Measurements from ENCODE around the gene ZNF469.

Gene ZNF469

GRCh38 chr16:88338896-88339295 is 43.9 kb upstream of the ZNF469 start:
- Histone ChIP-seq H3K9ac (ENCODE audit: insufficient read length) (no peak overlapping the region), H3K9me3 (ENCODE audit: low read depth, low read length) (no peaks in the 10 kb centered on the region), H3K4me3 (no peak overlapping the region), H3K27ac (no peak overlapping the region), H3K36me3 (ENCODE audit: insufficient read depth, low read length) (no peaks in the 10 kb centered on the region)
- DNase-seq (ENCODE audit: low read depth, low spot score) = no peak
- TF ChIP-seq EZH2 (IDR thresholded peaks at IDR 0.05) = no peak
- TF ChIP-seq POLR2AphosphoS5 (IDR thresholded peaks at IDR 0.05; ENCODE audit: borderline replicate concordance, low read depth, low read length) = no peak
- no peak for TF ChIP-seq FOXP2 (optimal IDR thresholded peaks at IDR 0.05; ENCODE audit: control extremely low read depth, extremely low read length, insufficient read depth)

- Histone ChIP-seq H3K4me3 (no peak overlapping the region), H3K9ac (ENCODE audit: insufficient read length) (no peak overlapping the region), H3K27ac (no peak overlapping the region), H3K36me3 (ENCODE audit: insufficient read depth, low read length) (no peaks in the 10 kb centered on the region), H3K9me3 (ENCODE audit: low read depth, low read length) (no peaks in the 10 kb centered on the region)
- TF ChIP-seq POLR2AphosphoS5 (IDR thresholded peaks at IDR 0.05; ENCODE audit: borderline replicate concordance, low read depth, low read length) = no peak
- no peak for TF ChIP-seq FOXP2 (optimal IDR thresholded peaks at IDR 0.05; ENCODE audit: control extremely low read depth, extremely low read length, insufficient read depth)
- TF ChIP-seq EZH2 (IDR thresholded peaks at IDR 0.05) = no peak
- DNase-seq (ENCODE audit: low read depth, low spot score) = no peak
These were observed 42.6 kb upstream of the ZNF469 start for GRCh38 chr16:88339930-88340754.

GRCh38 chr16:88340755-88341150 is 42.0 kb upstream of the ZNF469 start:
- Histone ChIP-seq H3K9ac (ENCODE audit: insufficient read length) (no peak overlapping the region), H3K9me3 (ENCODE audit: low read depth, low read length) (no peaks in the 10 kb centered on the region)

GRCh38 chr16:88341551-88342290 is 41.0 kb upstream of the ZNF469 start:
- no peak for DNase-seq (ENCODE audit: low read depth, low spot score)
- Histone ChIP-seq H3K9ac (ENCODE audit: insufficient read length) (no peak overlapping the region), H3K9me3 (ENCODE audit: low read depth, low read length) (no peaks in the 10 kb centered on the region), H3K27ac (no peak overlapping the region), H3K36me3 (ENCODE audit: insufficient read depth, low read length) (no peaks in the 10 kb centered on the region), H3K4me3 (no peak overlapping the region)
- TF ChIP-seq POLR2AphosphoS5 (IDR thresholded peaks at IDR 0.05; ENCODE audit: borderline replicate concordance, low read depth, low read length) = no peak
- no peak for TF ChIP-seq FOXP2 (optimal IDR thresholded peaks at IDR 0.05; ENCODE audit: control extremely low read depth, extremely low read length, insufficient read depth)
- no peak for TF ChIP-seq EZH2 (IDR thresholded peaks at IDR 0.05)

More at GRCh38 chr16:88340755-88341150, 42.0 kb upstream of the ZNF469 start:
- DNase-seq (ENCODE audit: low read depth, low spot score) = no peak
- TF ChIP-seq EZH2 (IDR thresholded peaks at IDR 0.05) = no peak
- TF ChIP-seq POLR2AphosphoS5 (IDR thresholded peaks at IDR 0.05; ENCODE audit: borderline replicate concordance, low read depth, low read length) = no peak
- no peak for TF ChIP-seq FOXP2 (optimal IDR thresholded peaks at IDR 0.05; ENCODE audit: control extremely low read depth, extremely low read length, insufficient read depth)
- H3K4me3 ChIP-seq = no peak overlapping the region
- H3K27ac ChIP-seq = no peak overlapping the region
- no peaks in the 10 kb centered on the region for H3K36me3 ChIP-seq (ENCODE audit: insufficient read depth, low read length)

- DNase-seq (ENCODE audit: low read depth, low spot score) = no peak
- Histone ChIP-seq H3K9me3 (ENCODE audit: low read depth, low read length) (no peaks in the 10 kb centered on the region), H3K4me3 (no peak overlapping the region), H3K27ac (no peak overlapping the region), H3K36me3 (ENCODE audit: insufficient read depth, low read length) (no peaks in the 10 kb centered on the region), H3K9ac (ENCODE audit: insufficient read length) (no peak overlapping the region)
- no peak for TF ChIP-seq EZH2 (IDR thresholded peaks at IDR 0.05)
- TF ChIP-seq POLR2AphosphoS5 (IDR thresholded peaks at IDR 0.05; ENCODE audit: borderline replicate concordance, low read depth, low read length) = no peak
- no peak for TF ChIP-seq FOXP2 (optimal IDR thresholded peaks at IDR 0.05; ENCODE audit: control extremely low read depth, extremely low read length, insufficient read depth)
These were observed 40.3 kb upstream of the ZNF469 start for GRCh38 chr16:88342491-88342890.

- TF ChIP-seq POLR2AphosphoS5 (IDR thresholded peaks at IDR 0.05; ENCODE audit: borderline replicate concordance, low read depth, low read length) (no peak), EZH2 (IDR thresholded peaks at IDR 0.05) (no peak), FOXP2 (optimal IDR thresholded peaks at IDR 0.05; ENCODE audit: control extremely low read depth, extremely low read length, insufficient read depth) (no peak)
- no peaks in the 10 kb centered on the region for H3K9me3 ChIP-seq (ENCODE audit: low read depth, low read length)
- H3K9ac ChIP-seq (ENCODE audit: insufficient read length) = no peak overlapping the region
- no peaks in the 10 kb centered on the region for H3K36me3 ChIP-seq (ENCODE audit: insufficient read depth, low read length)
- H3K4me3 ChIP-seq = no peak overlapping the region
- H3K27ac ChIP-seq = no peak overlapping the region
- no peak for DNase-seq (ENCODE audit: low read depth, low spot score)
These were observed 39.4 kb upstream of the ZNF469 start for GRCh38 chr16:88343271-88343791.

- Histone ChIP-seq H3K9ac (ENCODE audit: insufficient read length) (no peak overlapping the region), H3K4me3 (no peak overlapping the region), H3K27ac (no peak overlapping the region), H3K36me3 (ENCODE audit: insufficient read depth, low read length) (no peaks in the 10 kb centered on the region), H3K9me3 (ENCODE audit: low read depth, low read length) (no peaks in the 10 kb centered on the region)
- no peak for DNase-seq (ENCODE audit: low read depth, low spot score)
- no peak for TF ChIP-seq FOXP2 (optimal IDR thresholded peaks at IDR 0.05; ENCODE audit: control extremely low read depth, extremely low read length, insufficient read depth)
These were observed 38.2 kb upstream of the ZNF469 start for GRCh38 chr16:88344411-88345030.

Data from SK-N-MC (cell line).